NCI-H510A treated with DMSO at 0.1 percent for 48 hours (cell line): ENCODE data around the gene PRKAG1.
A peak's percentile ranks its signal among the peaks of the same experiment; 100 is the strongest.

Experiments
- DNase-seq: peaks from one replicate; lab custom pipeline; 2025; lab: John Stamatoyannopoulos, UW

The PRKAG1 gene

DNA sequence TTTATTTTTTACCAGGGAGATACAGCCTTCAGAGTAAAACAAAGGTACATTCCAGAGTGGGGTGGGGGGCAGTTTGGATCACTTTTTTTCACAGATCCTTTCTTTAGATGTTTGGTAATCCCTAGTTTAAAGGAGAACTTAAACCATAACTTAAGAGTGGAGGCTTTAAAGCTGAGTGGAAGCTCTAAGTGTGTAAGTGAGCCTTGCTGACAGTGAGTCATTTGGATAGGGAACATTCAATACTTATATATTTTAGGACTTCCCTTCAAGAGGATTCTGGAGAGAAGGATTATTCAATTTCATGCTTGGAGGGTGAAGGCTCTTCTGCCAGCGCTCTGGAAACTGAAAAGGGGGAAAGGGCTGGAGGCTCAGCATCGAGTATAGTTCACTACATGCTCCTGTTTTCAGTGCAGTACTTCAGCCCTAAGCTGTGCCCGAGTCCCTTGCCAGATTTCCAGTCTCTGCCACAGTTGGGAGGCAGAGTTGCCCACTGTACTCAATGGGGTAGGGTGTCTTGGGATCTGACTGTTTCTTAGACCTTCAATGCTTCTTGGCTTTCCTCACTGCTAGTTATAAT is 8.4 kb downstream of the PRKAG1 start:
- no peak for DNase-seq

DNA sequence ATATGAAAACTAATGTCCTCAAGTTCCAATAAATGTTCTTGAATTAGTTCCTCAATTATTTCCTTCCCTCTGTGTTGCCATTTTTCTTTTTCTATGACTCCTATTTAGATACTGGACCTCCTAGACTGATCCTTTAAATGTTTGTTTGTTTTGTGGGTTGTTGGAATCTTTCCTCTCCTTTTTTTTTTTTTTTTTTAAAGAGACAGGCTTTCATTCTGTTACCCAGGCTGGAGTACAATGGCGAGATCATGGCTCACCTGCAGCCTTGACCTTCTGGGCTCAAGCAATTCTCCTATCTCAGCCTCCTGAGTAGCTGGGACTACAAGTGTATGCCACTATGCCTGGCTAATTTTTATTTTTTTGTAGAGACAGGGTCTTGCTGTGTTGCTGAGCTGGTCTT is 9.6 kb downstream of the PRKAG1 start:
- no peak for DNase-seq

DNA sequence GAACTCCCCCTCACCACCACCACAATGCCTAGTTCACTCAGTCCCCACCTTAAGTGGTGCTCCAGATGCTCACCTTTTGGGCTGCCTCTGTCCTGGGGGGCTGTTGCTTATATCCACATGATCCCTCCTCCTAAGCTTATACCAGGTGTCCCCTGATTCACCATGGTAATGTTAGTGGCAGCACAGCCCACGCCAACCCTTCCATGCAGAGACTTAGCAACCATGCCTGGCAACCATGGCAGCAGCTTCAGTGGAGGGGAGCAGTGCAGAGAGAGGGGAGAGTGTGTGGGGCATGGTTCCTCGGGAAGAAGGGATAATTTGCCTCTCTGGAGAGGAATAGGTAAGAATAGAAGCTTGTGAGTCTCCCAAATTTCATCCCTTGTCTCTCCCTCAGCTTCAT is 18.2 kb downstream of the PRKAG1 start:
- no peak for DNase-seq

DNA sequence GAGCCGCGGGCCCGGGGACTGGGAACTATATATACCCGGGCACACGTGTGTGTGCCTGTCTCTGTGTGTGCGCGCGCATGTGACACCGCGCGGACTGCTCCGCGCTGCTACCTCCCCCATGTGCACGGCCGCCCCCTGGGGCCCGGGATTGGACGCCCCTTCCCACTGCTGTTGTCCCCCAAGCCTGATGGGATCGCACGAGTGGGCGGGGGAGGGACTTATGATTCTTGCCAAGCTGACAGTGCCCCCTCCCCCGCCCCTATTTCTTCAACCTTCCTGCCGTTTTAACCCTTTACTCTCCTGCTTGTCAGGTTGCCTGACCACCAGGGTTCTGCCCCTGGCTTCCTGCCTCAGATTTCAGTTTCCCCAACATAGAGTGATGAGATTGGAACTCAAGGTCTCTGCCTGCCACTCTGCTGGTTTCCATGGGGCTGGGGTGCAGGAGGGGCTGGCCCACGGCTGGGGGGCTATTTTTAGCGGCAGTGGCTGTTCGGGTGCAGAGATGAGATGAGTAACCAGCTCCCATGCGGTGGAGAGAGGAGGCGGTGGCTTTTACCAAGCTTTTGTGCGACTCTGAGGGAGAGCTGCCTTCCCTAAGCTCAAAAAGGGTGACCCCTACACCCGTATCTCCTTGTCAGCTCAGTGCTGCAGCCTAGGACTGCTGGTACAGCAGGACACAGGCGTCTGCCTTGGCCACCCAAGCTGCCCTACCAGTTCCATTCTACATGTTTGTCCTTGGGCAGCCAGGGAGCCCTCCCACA is 19.0 kb downstream of the PRKAG1 start, which contains the start of gene DDN:
Gene DDN (minus strand): TSS at position 5 of the 761 bp plus-strand sequence. CDS start 88 bp downstream, outside the sequence.
- DNase-seq = no peak

DNA sequence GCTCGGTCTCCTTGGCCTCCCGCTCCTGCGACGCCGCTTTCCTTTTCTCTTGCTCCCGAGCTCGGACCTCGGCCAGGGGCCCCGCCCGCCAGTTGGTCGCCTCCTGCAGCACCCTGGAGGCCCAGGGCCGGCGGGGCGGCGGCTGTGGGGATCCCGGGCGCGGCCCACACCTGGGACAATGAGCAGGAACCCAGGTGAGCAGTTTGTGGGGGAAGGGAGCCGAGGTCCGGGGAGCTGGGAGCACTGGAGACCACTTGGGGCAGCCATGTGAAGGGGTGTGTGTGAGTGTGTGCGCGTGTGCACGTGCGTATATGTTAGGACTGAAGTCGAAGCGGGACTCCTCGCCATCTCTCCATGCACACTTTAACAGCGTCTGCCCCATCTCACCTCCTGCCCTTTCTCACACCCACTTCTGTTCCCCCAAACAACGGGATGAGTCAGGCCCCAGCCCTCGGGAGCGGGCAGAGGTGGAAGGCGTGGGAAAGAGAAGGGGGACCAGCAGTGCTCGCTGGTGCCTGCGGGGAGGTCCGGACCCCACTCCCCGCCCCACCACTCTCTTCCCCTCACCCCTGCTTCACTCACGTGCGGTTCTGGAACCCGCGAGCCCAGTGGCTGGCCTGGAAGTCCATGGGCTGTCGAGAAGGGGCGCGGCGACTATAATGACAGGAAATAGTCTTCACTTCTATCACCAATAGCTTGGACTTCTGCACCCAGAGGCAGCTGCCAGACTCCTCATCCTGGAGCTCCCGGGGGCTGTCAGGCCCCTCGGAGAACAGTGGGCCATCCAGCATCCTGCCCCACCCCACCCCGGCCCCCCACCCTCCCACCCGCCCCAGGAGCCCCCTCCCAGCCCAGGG is 19.9 kb downstream of the PRKAG1 start:
- no peak for DNase-seq

DNA sequence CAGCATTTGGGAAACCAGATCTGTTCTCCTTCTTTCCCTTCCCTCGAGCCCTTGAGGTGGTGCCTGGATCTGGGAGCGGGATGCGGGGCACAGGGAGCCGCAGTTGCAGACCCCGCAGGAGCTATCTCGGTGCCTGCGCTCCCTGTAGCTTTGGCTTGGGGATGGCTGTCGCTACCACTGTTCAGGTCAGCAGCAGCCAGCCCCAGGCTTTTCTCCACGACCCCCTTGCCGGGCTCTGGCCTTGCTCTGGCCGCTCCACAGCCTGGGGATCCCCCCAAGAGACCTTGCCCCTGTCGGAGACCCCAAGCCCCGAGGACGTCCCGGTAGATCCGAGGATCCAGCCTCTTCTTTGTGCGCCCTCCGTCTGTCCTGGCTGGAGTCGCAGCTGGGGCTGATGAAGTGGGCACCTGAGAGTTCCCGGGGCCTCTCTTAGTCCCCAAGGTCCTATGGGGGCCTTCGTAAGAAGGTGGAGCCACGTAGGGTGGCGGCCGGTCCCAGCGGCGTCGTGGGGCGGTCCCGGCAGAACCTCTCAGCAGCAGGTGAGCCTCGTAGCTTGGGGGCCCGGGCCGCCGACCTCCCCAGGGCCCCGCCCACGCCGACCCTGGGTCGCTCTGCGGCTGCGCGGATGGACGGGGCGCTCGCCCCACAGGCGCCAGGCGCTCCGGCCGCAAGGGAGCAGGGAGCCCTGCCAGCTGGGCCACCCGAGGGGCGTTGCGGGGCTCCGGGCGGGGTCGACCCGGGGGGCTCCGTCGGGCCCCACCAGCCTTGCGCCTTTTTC is 20.7 kb downstream of the PRKAG1 start:
- peak; percentile 36 for DNase-seq

DNA sequence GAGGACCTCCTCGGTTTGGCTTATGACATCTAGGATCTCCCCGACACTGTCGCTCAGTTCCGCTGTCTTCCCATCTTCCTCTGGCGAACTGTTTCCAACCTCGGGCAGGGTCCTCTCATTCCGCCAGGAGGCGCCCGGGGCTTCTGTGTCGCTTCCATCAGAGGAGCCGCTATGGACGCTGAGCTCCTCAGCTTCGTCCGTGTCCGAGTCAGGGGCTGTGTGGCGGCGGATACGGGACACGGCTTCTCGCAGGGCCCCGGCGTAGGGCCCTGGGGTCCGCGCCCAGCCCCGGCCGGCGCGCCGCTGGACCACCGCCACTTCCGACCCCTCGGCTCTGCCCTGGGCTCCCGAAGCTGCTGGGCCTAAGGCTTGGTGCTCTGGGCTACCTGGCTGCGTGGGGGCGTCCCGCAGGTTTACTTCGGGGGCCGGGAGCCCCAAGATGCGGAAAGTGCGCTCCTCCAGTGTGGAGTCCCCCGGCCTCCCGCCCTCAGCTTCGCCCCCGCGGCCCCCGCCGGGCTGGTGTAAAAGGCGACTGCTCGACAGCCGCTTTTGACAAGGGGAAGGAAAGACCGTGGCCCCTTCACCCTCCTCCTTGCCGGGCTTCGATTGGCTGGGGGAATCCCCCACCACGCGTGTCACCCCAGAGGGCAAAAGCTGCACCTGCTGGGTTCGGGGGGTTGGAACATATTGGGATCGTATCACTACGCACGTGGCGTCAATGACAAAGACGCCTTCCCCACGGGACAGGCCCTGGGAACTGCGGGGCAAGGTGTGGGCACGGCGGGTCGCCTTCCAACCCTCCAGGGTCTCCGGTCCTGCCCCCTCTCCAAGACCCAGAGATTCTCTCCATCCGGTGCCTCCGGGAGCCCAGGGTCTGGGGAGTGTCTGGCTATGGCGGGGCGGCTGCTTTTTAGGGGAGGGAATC is 21.5 kb downstream of the PRKAG1 start:
- peak; percentile 73 for DNase-seq

DNA sequence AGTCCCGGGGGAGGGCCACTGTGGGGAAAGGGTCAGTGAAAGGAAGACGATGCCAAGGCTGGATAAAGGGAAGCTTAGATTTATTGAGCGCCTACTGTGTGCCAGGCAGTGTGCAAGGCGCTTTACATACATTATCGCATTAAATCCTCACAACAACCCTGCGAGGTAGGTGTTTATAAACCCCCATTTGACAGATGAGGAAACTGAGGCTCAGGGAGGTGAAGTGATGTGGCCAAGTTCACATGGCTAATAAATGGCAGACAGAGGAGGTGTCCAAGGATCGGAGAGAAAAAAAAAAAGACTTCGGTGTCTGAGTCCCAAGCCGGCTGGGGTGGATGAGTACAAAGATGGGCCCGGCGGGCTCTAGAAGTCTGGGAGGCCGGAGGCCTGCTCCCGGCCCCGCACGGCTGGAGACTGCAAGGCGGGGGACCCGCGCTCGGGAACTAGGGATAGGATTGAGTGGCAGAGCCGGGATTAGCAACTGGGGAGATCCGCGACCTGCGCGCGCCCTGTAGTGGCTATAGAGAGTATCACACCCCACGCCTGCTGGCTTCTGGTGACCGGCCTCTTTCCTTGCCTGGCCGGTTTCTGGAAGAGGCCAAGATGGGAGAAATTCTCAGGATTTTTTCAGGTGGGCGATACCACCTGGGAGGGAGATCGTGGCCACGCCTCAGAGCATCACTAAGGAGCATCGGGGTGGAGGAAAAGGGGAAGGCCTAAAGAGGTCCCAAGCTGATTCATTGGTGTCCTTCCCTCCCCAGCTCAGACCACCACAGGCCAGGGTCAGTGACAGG is 23.3 kb downstream of the PRKAG1 start:
- DNase-seq = peak; percentile 85

DNA sequence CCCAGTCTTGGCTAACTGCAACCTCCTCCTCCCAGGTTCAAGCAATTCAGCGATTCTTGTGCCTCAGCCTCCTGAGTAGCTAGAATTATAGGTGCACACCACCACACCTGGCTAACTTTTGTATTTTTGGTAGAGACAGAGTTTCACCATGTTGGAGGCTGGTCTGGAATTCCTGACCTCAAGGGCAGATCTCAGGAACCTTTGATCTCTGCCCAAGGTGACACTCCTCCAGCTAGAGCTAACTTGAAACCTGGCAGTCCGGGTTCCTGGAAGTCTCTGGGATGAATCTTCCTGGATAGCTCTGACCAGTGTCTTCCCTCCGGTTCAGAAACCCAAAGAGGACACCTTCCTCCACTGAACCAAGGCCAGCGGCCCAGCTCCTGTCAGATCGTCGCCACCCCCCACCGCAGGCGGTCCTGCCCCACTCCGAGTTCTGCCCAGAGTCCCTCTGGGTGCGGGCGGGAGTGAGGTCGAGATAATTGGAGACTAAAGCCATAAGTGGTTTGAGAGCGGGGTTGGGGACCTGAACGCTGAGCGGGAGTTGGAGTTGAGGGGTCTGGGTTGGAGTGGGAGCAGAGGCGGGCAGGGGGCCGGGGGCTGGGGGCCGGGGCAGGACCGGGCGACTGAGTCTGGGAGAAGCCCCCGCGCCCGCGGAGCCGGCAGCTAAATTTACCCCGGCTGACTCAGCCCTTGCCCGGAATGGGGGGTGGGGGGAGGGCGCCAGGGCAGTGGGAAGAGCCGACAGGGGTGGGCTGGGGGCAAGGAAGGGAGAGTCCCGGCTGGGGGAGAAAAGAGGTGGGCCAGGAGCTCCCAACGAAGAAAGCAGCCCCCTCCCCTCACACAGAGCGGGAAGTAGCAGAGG is 24.1 kb downstream of the PRKAG1 start:
- no peak for DNase-seq

DNA sequence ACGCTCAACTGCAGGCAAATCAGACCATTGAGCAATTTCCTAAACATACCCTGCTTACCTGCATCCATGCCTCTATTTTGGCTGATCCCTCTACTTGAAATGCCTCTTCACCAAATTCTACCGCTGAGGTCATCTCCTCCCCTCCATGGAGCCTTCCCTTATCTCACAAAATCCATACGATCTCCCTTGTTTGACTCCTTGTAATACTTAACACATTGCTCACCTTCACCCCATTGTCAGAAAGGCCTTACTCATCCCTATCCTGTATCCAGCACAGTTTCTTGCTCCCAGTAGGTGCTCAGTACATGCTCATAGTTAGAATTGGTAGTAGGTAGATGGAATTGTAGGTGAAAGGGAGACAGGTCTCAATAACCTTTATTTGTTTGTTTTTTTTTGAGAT is 24.8 kb downstream of the PRKAG1 start:
- no peak for DNase-seq

DNA sequence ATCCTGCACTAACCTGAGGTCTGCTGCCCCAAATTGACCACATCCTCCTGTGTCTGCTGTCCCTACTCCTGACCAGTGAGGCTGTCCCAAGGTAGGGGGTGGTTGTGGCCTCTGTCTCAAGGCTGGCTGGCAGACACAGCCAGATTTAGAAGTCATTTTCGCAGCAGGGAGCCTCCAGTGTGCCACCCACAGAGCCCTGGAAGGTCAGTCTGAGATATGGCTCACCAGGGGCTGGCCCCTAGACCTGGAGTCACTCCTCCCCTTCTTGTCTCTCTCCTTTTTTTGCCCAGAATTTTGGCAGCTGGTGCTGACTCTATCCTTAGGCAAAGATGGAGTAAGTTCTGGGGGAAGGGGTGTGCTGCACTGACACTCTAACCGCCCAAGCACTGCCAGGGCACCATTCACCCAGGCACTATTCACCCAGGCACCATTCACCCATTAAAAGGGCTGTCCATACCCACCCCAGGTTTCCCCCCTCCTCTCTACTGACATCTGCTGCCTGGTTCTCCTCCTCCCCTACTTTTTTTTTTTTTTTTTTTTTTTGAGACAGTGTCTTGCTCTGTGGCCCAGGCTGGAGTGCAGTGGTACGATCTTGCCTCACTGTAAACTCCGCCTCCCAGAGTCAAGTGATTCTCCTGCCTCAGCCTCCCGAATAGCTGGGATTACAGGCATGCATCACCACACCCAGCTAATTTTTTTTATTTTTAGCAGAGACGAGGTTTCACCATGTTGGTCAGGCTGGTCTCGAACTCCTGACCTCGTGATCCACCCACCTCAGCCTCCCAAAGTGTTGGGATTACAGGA is 27.1 kb downstream of the PRKAG1 start:
- no peak for DNase-seq

DNA sequence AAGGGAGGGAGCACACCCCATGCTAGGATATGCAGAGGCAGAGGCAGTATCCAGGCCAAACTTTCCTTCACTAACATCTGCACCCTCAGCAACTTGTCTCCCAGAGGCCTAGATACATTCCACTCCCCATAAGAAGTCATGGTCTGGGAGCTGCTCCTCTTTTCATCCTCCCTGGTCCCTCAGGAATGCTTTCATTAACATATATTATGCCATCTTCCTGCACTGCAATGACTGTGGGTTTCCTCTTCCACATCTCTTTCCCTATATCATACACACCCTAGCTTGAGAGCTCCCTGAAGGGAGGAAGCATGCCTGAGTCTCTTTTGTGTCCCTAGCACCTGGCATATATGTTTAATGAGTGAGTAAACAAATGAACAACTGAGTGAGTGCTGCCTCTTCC is 28.0 kb downstream of the PRKAG1 start:
- peak; percentile 65 for DNase-seq

DNA sequence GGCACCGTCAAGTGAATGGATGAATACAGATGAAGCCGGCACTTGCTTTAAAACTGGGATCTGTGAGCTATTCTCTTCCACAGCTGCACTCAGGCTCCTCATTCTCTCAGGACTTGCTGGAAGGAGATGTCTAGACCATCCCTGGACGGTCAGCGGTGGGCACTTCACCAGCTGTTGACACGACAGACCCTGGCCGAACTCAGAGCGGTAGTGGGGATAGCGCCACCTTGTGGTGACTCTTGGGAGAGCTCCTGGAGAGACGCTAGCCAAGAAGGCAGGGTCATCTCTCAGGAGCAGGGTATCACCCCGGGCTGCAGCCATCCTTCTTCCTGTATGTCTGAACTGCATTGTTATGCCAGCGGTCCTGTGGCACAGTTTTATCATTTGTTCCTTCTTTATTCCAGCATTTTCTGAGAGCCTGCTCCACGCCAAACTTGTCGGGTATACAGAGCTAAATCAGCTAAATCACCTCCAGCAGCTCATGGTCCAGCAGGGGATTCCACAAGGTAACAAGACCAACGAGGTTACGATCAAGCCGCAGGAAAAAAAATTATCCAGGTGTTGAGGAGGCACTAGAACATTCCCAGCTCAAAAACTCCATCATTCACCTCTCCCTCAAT is 30.4 kb downstream of the PRKAG1 start:
- no peak for DNase-seq

DNA sequence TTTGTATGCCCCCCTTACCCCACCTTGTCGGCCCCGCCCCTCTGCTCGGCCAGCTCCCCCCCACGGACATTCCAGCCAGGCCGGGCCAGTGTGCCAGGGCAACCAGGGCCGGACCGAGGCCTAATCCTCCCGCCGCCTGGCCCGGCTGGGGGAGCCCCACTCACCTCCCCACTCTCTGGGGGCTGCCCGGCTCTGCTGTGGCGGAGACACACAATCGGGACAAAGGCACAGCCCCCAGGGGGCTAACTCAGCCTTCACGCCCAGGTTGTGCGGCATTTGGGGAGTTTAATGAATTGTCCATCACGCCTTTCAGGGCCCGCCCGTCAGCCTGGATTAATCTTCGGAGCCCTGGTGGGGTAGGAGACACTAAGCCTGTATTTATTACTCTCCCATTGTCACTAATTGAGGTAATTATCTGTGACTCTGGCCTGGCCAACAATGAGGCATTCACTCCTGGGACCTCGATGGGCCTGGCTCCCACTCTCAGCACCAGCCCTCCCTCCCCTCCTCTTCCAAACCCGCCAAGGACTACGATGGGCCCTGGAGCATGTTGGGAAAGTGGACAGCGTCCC is 31.8 kb downstream of the PRKAG1 start:
- DNase-seq = no peak

DNA sequence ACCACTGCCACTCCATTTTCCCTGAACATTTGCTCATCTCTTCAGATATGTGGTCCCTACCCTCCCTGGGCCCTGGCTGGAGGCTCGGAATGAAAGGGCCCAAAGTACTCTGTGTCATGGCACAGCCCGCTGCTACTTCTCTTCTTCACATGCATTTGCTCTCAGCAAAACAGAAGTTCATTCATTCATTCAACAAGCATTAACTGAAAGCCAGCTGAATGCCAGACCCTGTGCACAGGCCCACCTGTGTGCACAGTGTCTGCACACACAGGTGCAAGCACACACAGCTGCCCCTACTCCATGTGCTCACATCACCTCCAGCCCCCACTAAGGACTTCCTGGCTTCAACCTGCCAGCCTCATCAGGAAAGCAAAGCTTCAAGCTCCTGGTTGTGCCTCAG is 32.7 kb downstream of the PRKAG1 start:
- DNase-seq = no peak

DNA sequence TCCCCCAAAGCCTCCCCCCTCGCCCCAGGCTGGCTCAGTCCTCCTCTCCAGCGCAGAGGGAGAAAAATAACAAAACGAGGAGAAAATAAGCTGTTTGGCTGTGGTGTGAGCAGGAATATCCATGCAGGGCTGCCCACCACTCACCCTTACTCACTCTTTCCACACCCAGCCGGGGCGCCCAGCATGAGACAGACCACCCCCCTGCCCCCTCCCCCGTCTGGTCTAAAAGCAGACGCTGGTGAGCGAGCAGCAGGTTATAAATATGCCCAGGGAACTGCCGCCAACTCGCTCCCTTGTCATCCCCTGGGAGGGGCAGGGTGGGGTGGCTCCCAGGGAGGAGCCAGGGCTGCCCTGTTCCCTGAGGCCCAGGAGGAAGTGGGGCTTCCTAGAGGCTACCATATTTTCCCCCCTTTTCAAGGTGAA is 33.1 kb downstream of the PRKAG1 start:
- no peak for DNase-seq

DNA sequence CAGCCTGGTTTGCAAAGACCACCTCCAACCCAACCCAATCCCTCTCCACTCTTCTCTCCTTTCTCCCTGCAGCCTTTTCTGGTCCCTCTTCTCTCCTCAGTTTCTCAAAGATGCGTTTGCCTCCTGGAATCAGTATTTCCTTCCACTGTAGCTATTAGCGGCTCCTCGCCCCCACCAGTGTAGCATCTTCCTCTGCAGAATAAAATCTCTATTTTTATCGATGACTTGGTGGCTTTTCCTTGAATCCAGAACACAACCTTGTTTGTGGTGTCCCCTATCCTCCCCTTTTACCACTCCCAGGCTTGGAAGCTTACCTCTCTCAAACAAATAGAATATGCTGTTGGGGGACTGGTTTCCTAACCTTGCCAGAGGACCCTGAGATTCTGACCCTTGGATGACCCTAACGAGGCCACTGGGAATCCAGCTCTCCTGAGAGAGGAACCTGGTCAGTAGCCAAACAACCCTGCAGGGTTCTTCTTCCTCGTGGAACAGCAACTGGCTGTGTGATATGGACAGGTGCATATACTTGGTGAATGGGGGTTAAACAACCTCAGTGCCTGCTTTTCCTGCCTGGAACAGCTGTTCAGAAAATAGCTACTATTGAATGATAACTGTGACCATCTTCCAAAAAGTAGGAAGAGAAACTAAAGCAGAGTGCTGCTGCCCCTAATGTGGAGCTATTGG is 36.0 kb downstream of the PRKAG1 start:
- no peak for DNase-seq
